ENCODE data around the gene SND1. TPM values are rescaled to one million over a fixed set of nuclear protein-coding genes. Genes with fewer than 3 reads are reported as not detected.

Gene SND1
- total and polyA plus RNA-seq, 4 donors: 59.4 to 214 (median 84.1) TPM

- Histone ChIP-seq H3K36me3 (ENCODE audit: control insufficient read depth in 4 of 4, insufficient read depth in 3 of 4, low read depth in 1 of 4, low read length in 3 of 4) (peaks cover 3 to 11% (median 8%) of the 10 kb centered on the region in 4 donors), H3K27ac (ENCODE audit: low read depth in 1 of 2, low read length in 2 of 2) (no peak overlapping the region)
- no peak for DNase-seq (ENCODE audit: low spot score)
These were observed 324.7 kb downstream of the SND1 start for GRCh38 chr7:127976738-127977120.

DNA sequence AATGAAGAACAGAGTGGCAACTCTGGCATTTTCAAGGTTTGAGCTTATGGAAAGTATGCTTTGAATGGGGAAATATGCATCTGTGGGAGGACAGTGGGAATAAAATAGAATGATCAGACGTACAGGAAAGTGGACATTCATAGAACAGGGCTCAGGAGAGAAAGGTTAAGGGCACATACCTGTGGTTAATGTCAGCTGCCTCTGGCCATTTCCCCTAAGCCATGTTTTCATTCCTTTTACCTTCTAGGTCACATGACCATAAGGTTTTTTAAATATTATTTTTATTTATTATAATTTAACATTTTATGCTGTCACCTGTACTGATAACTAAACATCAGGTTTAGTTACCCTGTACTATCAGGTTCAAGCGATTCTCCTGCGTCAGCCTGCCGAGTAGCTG lies 326.4 kb downstream of the SND1 start:
- H3K4me3 ChIP-seq (ENCODE audit: low read depth in 1 of 3, low read length in 3 of 3): no peak overlapping the region
- TF ChIP-seq HNF4A (conservative IDR thresholded peaks at IDR 0.05) (no peak), ZBTB33 (IDR thresholded peaks at IDR 0.05) (no peak), TAF1 (conservative IDR thresholded peaks at IDR 0.05) (no peak), EGR1 (IDR thresholded peaks at IDR 0.05; ENCODE audit: low read depth in 2 of 2) (no peak), CTCF (IDR thresholded peaks at IDR 0.05; ENCODE audit: low read depth, low read length, missing input control) (no peak), GABPA (IDR thresholded peaks at IDR 0.05 in 1 of 2, conservative IDR thresholded peaks at IDR 0.05 in 1 of 2) (no peak), ATF3 (IDR thresholded peaks at IDR 0.05) (no peak), RAD21 (IDR thresholded peaks at IDR 0.05) (no peak), YY1 (IDR thresholded peaks at IDR 0.05) (no peak), JUND (IDR thresholded peaks at IDR 0.05) (no peak), SP1 (IDR thresholded peaks at IDR 0.05) (no peak), FOXA1 (IDR thresholded peaks at IDR 0.05) (no peak)
- TF ChIP-seq, protein P1, sequence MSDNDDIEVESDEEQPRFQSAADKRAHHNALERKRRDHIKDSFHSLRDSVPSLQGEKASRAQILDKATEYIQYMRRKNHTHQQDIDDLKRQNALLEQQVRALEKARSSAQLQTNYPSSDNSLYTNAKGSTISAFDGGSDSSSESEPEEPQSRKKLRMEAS (IDR thresholded peaks at IDR 0.05): no peak

More at GRCh38 chr7:127976738-127977120, 324.7 kb downstream of the SND1 start:
- no peaks in the 10 kb centered on the region for H3K4me1 ChIP-seq (ENCODE audit: control insufficient read depth in 4 of 4, insufficient read depth in 4 of 4, low read length in 3 of 4)
- no peaks in the 10 kb centered on the region for H3K27me3 ChIP-seq (ENCODE audit: control insufficient read depth in 4 of 4, insufficient read depth in 4 of 4, low read length in 3 of 4)
- no peaks in the 10 kb centered on the region for H3K9me3 ChIP-seq (ENCODE audit: control insufficient read depth in 4 of 4, low read length in 3 of 4)
- no peak for TF ChIP-seq ATF3 (IDR thresholded peaks at IDR 0.05)
- TF ChIP-seq JUND (IDR thresholded peaks at IDR 0.05): no peak
- no peak for TF ChIP-seq CTCF (IDR thresholded peaks at IDR 0.05; ENCODE audit: low read depth, low read length, missing input control)
- no peak for TF ChIP-seq EGR1 (IDR thresholded peaks at IDR 0.05; ENCODE audit: low read depth in 2 of 2)
- no peak for TF ChIP-seq ZBTB33 (IDR thresholded peaks at IDR 0.05)
- TF ChIP-seq RAD21 (IDR thresholded peaks at IDR 0.05): no peak
- TF ChIP-seq FOXA1 (IDR thresholded peaks at IDR 0.05): no peak
- no peak overlapping the region for H3K4me3 ChIP-seq (ENCODE audit: low read depth in 1 of 3, low read length in 3 of 3)
- no peak overlapping the region for H3K9ac ChIP-seq (ENCODE audit: low read depth in 1 of 2, low read length in 2 of 2)
- WGBS: 95% methylated on average over 7 of the region's 7 CpGs

More for the DNA sequence above, 326.4 kb downstream of the SND1 start:
- no peaks in the 10 kb centered on the region for H3K4me1 ChIP-seq (ENCODE audit: control insufficient read depth in 4 of 4, insufficient read depth in 4 of 4, low read length in 3 of 4)
- no peak overlapping the region for H3K27ac ChIP-seq (ENCODE audit: low read depth in 1 of 2, low read length in 2 of 2)
- no peaks in the 10 kb centered on the region for H3K27me3 ChIP-seq (ENCODE audit: control insufficient read depth in 4 of 4, insufficient read depth in 4 of 4, low read length in 3 of 4)
- no peak overlapping the region for H3K9ac ChIP-seq (ENCODE audit: low read depth in 1 of 2, low read length in 2 of 2)
- WGBS: over 99% methylated on average over 4 of the region's 4 CpGs
- DNase-seq (ENCODE audit: low spot score): no peak
- no peaks in the 10 kb centered on the region for H3K9me3 ChIP-seq (ENCODE audit: control insufficient read depth in 4 of 4, low read length in 3 of 4)
- H3K36me3 ChIP-seq (ENCODE audit: control insufficient read depth in 4 of 4, insufficient read depth in 3 of 4, low read depth in 1 of 4, low read length in 3 of 4): peaks cover 3 to 11% (median 8%) of the 10 kb centered on the region in 4 donors

All from liver (tissue), 9 donors.